HG02610 (cell line): ENCODE results near the gene AQP3.
"Not testable (repeated sequence)": the region's sequence is repeated elsewhere in the genome, so short reads cannot be mapped to it uniquely, and the experiment has no call there.

Experiments
- ATAC-seq: cut with Tn5 transposase; IDR thresholded peaks from one replicate; pipeline ENCODE4 v1.9.1; 2021; ENCODE audit warnings: mild to moderate bottlenecking, moderate library complexity; ENCODE audit not compliant: unreplicated experiment

The AQP3 gene

DNA sequence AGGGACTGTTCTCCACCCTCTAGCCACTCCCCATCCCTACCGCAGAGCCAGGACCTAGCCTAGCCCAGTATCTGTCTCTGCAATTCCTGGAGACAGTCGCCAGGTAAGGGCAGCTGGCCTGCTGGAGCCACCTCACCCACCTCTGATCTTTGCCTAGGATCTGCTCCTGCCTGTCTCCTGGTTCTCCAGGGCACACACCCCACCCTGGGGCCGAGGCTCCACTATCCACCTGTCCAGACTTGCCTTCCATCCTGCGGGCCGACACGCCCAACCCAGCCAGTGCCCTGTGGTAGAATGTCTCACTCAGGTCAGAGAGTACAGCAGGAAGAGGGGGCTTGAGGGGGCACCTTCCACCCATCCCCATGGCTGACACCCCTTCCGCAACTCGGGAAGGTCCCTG is 29.3 kb downstream of the AQP3 start:
- ATAC-seq, result no peak

DNA sequence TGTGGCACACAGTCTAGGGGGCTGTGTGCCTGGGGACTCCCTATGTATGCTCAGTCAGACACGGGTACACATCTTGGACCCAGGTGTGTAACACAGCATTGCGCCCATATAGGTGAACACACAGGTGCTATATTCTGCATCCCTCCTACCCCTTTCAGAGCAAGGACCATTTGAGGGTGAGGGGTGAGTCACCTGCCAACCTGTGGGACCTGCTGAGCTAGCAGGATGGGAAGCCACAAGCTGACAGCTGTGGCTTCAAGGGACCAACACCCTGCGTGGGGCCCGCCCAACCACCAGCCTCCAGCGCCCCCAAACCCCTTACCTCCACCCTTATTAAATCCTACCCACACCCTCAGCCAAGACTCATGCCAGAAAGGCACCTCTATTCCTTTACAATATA is 30.4 kb downstream of the AQP3 start:
- no peak for ATAC-seq

- ATAC-seq, result no peak
These were observed 31.8 kb downstream of the AQP3 start for GRCh38 chr9:33415501-33416038.

DNA sequence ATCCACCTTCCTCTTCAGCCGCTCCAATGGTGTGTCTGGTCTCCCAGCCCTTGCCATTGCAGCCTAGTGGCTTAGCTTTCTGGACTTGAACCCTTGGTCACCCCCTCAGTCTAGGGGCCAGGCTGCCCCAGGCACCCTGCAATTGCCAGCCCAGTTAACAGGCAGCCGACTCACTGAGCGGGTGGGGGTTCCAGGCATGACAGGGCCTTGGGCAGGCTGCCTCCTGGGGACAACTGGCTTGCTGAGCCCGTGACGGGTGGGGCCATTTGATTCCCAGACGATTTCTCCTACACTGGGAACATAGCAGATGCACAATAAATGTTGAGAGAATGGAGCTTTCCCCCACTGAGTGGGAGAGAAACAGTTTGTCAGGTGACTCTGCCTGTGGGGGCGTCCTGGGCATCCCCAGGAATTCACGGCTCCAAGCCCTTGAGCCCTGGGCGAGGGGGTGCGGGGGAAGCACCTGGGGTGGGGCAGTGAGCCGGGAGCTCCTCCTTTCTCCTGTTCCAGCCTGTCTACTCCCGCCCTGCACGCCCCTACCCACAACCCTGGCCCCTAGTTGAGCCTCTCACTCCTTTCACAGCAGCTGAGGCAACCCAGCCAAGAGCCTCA is 32.4 kb downstream of the AQP3 start:
- ATAC-seq, result no peak

- ATAC-seq, result no peak
These were observed 33.1 kb downstream of the AQP3 start for GRCh38 chr9:33414268-33414667.

DNA sequence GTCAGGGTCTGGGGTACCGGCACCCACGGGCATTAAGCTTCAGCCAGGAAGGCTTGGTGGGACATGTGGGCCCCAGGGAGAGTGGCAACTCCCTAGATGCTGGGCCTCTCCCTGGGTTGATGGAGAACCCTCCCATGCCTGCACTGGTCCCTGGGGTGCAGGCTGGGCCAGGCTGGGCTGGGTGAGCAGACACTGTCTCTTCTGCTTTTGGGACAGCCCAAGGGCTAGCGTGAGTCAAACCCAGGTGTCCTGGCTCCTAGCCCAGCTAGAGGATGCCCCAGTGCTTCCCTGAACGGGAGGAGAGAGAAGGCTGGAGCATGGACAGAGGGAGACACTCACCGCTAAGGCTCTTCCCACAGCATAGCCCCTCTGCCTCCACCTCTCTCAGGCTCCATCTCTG is 39.3 kb downstream of the AQP3 start:
- ATAC-seq, result no peak

DNA sequence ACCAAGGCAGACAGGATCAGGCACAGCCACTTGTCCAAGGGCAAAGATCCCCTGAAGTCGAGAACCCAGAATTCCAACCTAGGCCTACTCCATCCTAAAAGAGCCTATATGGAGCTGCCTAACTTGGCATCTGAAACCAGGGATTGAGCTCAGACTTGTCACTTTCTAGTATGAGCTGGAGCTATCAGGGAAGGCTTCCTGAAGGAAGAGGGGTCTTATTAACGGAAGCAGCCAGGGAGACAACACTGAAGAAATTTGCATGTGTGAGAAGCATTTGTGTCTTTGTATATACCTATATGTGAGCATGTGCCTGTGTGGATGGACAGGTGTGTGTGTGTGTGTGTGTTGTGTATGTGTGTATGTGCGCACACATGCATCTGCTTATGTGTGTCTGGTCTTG is 40.3 kb downstream of the AQP3 start:
- no peak for ATAC-seq

DNA sequence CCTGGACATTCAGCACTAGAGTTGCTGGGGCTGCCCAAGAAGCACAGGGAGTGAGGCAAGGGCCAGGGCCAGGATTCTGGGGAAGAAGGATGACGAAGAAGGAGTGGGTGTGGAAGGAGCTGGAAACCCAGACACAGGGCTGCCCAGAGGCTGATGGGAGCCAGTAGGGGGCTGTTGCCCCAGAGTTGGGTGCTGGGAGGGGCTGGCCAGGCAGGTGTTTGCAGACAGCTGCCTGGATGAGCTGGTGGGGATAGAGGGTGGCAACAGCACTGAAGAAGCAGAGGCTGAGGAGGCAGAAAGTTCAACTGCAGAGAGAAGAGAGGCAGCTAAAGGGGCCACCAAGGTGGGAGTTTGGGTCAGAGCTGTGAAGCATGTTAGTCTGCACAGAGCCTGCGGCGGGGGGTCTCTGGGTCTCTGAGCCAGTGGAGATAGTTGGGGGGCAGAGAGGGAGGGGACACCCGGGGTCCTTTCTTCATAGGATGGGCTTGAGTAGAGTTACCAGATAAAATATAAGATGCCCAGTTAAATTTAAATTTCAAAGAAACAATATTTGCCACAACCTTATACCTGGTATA is 42.5 kb downstream of the AQP3 start:
- ATAC-seq, result no peak

- no peak for ATAC-seq
These were observed 43.2 kb downstream of the AQP3 start for GRCh38 chr9:33403941-33404787.

DNA sequence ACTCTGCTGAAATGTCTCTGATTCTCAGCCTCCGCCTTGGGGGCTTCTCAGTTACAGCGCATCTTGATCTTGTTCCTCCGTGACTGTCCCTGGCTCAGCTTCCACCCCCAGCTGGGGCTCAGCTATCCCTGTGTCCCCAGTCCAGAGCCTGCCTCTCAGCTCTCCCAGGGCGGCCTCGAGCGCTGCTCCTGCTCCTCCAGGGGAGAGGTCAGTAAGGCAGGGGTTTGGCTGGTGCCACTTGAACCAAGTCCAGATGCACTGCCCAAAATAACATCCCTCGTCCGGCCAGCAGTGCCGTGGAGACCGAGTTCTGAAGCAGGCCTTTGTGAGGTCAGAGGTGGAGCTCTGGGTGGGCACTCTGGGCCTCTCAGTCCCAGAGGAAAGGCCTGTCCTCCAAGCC is 45.0 kb downstream of the AQP3 start, which contains the start of gene AQP7:
Gene AQP7 (minus strand): TSS at position 198 of the 400 bp plus-strand sequence. CDS start 1,306 bp downstream, outside the sequence.
- ATAC-seq, result not testable (repeated sequence)

- ATAC-seq, result not testable (repeated sequence)
These were observed 45.6 kb downstream of the AQP3 start for GRCh38 chr9:33401809-33402208.

DNA sequence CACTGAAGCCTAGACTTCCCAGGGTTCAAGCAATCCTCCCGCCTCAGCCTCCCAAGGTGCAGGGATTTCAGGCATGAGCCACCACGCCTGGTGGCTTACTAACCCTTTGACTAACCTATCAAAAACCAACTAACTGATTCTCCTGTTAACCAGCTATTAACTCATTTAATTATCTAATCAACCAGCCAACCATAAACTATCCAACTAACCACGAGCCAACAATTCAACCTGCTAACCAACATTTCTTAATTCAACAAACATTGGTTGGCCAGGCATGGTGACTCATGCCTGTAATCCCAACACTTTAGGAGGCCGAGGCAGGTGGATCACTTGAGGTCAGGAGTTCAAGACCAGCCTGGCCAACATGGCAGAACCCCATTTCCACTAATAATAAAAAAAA is 48.3 kb downstream of the AQP3 start:
- ATAC-seq, result not testable (repeated sequence)

GRCh38 chr9:33397801-33398200 is 49.6 kb downstream of the AQP3 start:
- ATAC-seq, result not testable (repeated sequence)

GRCh38 chr9:33395159-33395879 is 52.1 kb downstream of the AQP3 start:
- not testable (repeated sequence) for ATAC-seq

- not testable (repeated sequence) for ATAC-seq
These were observed 53.4 kb downstream of the AQP3 start for GRCh38 chr9:33393986-33394385.

DNA sequence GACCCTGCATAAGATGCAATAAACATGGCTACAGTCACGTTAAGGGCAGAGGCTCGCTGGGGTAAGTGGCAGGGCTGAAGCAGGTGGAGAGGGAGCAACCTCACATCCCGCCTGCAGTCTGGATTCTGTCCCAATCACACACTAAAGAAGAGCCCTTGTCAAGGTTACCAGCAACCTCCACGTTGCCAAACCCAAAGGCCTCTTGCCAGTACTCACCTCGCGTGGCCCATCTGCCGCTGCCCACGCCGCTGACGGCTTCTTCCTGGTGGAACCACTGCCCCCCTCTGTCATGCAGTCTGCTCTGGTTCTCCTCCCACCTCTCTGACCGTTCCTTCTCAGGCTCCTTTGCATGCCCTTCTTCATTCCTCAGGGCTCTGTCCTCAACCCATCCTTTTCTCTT is 53.8 kb downstream of the AQP3 start:
- ATAC-seq, result no peak

GRCh38 chr9:33392591-33393021 is 54.8 kb downstream of the AQP3 start:
- ATAC-seq, result not testable (repeated sequence)
